ENCODE data around the gene KCNA2. TPM values are rescaled to one million over a fixed set of nuclear protein-coding genes. Genes with fewer than 3 reads are reported as not detected.

The KCNA2 gene
- total RNA-seq, 1 experiment from 2014 or later: 0.11 TPM

GRCh38 chr1:110616587-110616986 is 10.4 kb upstream of the KCNA2 start:
- no peak for DNase-seq
- no peaks in the 10 kb centered on the region for H3K36me3 ChIP-seq (ENCODE audit: control insufficient read depth, insufficient read depth, low read length)
- Mint-ChIP-seq H3K27me3 (ENCODE audit: insufficient read depth, unreplicated experiment) (peaks cover 22% of the 10 kb centered on the region), H3K9me3 (ENCODE audit: unreplicated experiment) (no peaks in the 10 kb centered on the region), H3K36me3 (ENCODE audit: insufficient read depth, unreplicated experiment) (no peaks in the 10 kb centered on the region), H3K4me3 (ENCODE audit: unreplicated experiment) (no peak overlapping the region), H3K27ac (ENCODE audit: unreplicated experiment) (no peak overlapping the region), H3K4me1 (ENCODE audit: low read depth, unreplicated experiment) (peaks cover 5% of the 10 kb centered on the region)
- no peaks in the 10 kb centered on the region for H3K27me3 ChIP-seq (replicated peaks; ENCODE audit: control insufficient read depth, insufficient read depth, low read length)
- CTCF ChIA-PET: interaction anchor here (0.6 to 0.7 kb wide), 2 partner anchors 84 to 94 kb away, joined by 3 read pairs; no protein-coding TSS in a partner anchor
- intact Hi-C loops (cut with micrococcal nuclease; ENCODE audit: unreplicated experiment): loop anchor here (2.0 to 5.0 kb wide), 2 partner anchors 42 to 166 kb away; no protein-coding TSS in a partner anchor
- POLR2A ChIA-PET: no interaction called here
- no peak overlapping the region for H3K4me3 ChIP-seq (ENCODE audit: low read depth, low read length)
- no peak for TF ChIP-seq CTCF (IDR thresholded peaks at IDR 0.05; ENCODE audit: insufficient read depth in 1 of 2, low read depth in 1 of 2, low read length in 1 of 2, severe bottlenecking in 1 of 2, unreplicated experiment in 1 of 2)
- no TSS peak for BruUV-seq (replicated peaks)
- no peaks in the 10 kb centered on the region for H3K9me3 ChIP-seq
- no peaks in the 10 kb centered on the region for H3K4me1 ChIP-seq

GRCh38 chr1:110615548-110616130 is 9.5 kb upstream of the KCNA2 start:
- H3K4me1 Mint-ChIP-seq (ENCODE audit: low read depth, unreplicated experiment): peaks cover 5% of the 10 kb centered on the region
- ChIA-PET POLR2A (no interaction called here), CTCF (no interaction called here)
- no peak overlapping the region for H3K4me3 Mint-ChIP-seq (ENCODE audit: unreplicated experiment)
- no peaks in the 10 kb centered on the region for H3K36me3 Mint-ChIP-seq (ENCODE audit: insufficient read depth, unreplicated experiment)
- Histone ChIP-seq H3K4me3 (ENCODE audit: low read depth, low read length) (no peak overlapping the region), H3K27me3 (replicated peaks; ENCODE audit: control insufficient read depth, insufficient read depth, low read length) (no peaks in the 10 kb centered on the region), H3K36me3 (ENCODE audit: control insufficient read depth, insufficient read depth, low read length) (no peaks in the 10 kb centered on the region), H3K9me3 (no peaks in the 10 kb centered on the region), H3K4me1 (no peaks in the 10 kb centered on the region)
- TF ChIP-seq CTCF (IDR thresholded peaks at IDR 0.05; ENCODE audit: insufficient read depth in 1 of 2, low read depth in 1 of 2, low read length in 1 of 2, severe bottlenecking in 1 of 2, unreplicated experiment in 1 of 2): peak; percentile 47 to 76
- intact Hi-C loops (cut with micrococcal nuclease; ENCODE audit: unreplicated experiment): loop anchor here (1.0 to 5.0 kb wide), 3 partner anchors 41 to 167 kb away; no protein-coding TSS in a partner anchor
- DNase-seq: peak; percentile 57 to 70
- H3K9me3 Mint-ChIP-seq (ENCODE audit: unreplicated experiment): no peaks in the 10 kb centered on the region
- peaks cover 15% of the 10 kb centered on the region for H3K27me3 Mint-ChIP-seq (ENCODE audit: insufficient read depth, unreplicated experiment)
- H3K27ac Mint-ChIP-seq (ENCODE audit: unreplicated experiment): no peak overlapping the region
- no TSS peak for BruUV-seq (replicated peaks)

GRCh38 chr1:110612060-110612745 is 6.0 kb upstream of the KCNA2 start:
- Mint-ChIP-seq H3K4me1 (ENCODE audit: low read depth, unreplicated experiment) (peaks cover 5% of the 10 kb centered on the region), H3K27me3 (ENCODE audit: insufficient read depth, unreplicated experiment) (peaks cover 4% of the 10 kb centered on the region), H3K27ac (ENCODE audit: unreplicated experiment) (no peak overlapping the region), H3K4me3 (ENCODE audit: unreplicated experiment) (no peak overlapping the region), H3K36me3 (ENCODE audit: insufficient read depth, unreplicated experiment) (no peaks in the 10 kb centered on the region), H3K9me3 (ENCODE audit: unreplicated experiment) (no peaks in the 10 kb centered on the region)
- TF ChIP-seq CTCF (IDR thresholded peaks at IDR 0.05; ENCODE audit: insufficient read depth in 1 of 2, low read depth in 1 of 2, low read length in 1 of 2, severe bottlenecking in 1 of 2, unreplicated experiment in 1 of 2): no peak
- BruUV-seq (replicated peaks): no TSS peak
- Histone ChIP-seq H3K4me3 (ENCODE audit: low read depth, low read length) (no peak overlapping the region), H3K9me3 (no peaks in the 10 kb centered on the region), H3K27me3 (replicated peaks; ENCODE audit: control insufficient read depth, insufficient read depth, low read length) (no peaks in the 10 kb centered on the region; the same call in 1 of the 2 replicates), H3K36me3 (ENCODE audit: control insufficient read depth, insufficient read depth, low read length) (no peaks in the 10 kb centered on the region), H3K4me1 (no peaks in the 10 kb centered on the region)
- no peak for DNase-seq
- CTCF ChIA-PET: interaction anchor here (0.9 kb wide), 1 partner anchor 7 kb away, joined by 3 read pairs; no protein-coding TSS in a partner anchor
- intact Hi-C loops (cut with micrococcal nuclease; ENCODE audit: unreplicated experiment): no loop called here
- POLR2A ChIA-PET: no interaction called here
